Vagina (tissue), 2 donors: ENCODE measurements around the gene OR10G3.

Experiments
- CTCF ChIP-seq, 3 experiments: fragments of 450-650 bp in 2 of 3; fragments of 200-600 bp in 1 of 3; sonication (generic) in 1 of 3; IDR thresholded peaks; one replicate each; pipeline ENCODE4 v1.5.1; 2017 to 2019; ENCODE audit warnings: antibody characterized with exemption in 3 of 3, mild to moderate bottlenecking in 2 of 3, moderate library complexity in 2 of 3
- POLR2A ChIP-seq, 2 donors: fragments of 450-650 bp; IDR thresholded peaks; one replicate each; pipeline ENCODE4 v1.6.1; 2017; ENCODE audit warnings: antibody characterized with exemption in 2 of 2, mild to moderate bottlenecking in 2 of 2, moderate library complexity in 2 of 2
- POLR2AphosphoS5 ChIP-seq, 2 donors: sonication (generic); formaldehyde crosslinking; IDR thresholded peaks; one replicate each; pipeline ENCODE4 v1.9.0; 2017; ENCODE audit warnings: antibody characterized with exemption in 2 of 2, mild to moderate bottlenecking in 2 of 2, low read depth in 1 of 2; ENCODE audit not compliant: insufficient read depth in 1 of 2

- TF ChIP-seq POLR2A (IDR thresholded peaks at IDR 0.05), result no peak
- TF ChIP-seq CTCF (IDR thresholded peaks at IDR 0.05), result no peak
- TF ChIP-seq POLR2AphosphoS5 (IDR thresholded peaks at IDR 0.05; ENCODE audit: insufficient read depth in 1 of 2, low read depth in 1 of 2), result no peak
Observed at GRCh38 chr14:21543521-21543960, 36.3 kb downstream of the OR10G3 start.
